Left colon (tissue), 2 donors: ENCODE results near the gene LGALS7. TPM values are rescaled to one million over a fixed set of nuclear protein-coding genes. Genes with fewer than 3 reads are reported as not detected.
"Not testable (repeated sequence)": the region's sequence is repeated elsewhere in the genome, so short reads cannot be mapped to it uniquely, and the experiment has no call there.

Source experiments
- ATAC-seq: fragments of 200-7000 bp; cut with Tn5 transposase; one replicate; pipeline ENCODE4 v1.9.1; 2020; ENCODE audit warnings: mild to moderate bottlenecking, moderate library complexity
- DNase-seq, 2 donors: peaks; one replicate each; pipeline ENCODE4 v3.0.0-alpha.2; 2020
- intact Hi-C, 2 donors: fragments of 100-400 bp; cut with DNase I in 1 of 2; cut with micrococcal nuclease in 1 of 2; formaldehyde crosslinking; loops; one replicate each; pipeline versions ENCODE4 v1.11.2 to v1.14.0; 2022; cut with DNase I, micrococcal nuclease
- total RNA-seq, 2 donors: library from RNA; stranded (reverse); fragmentation: NEBNext Ultra II Directional; extraction: Animal tissue kit (Norgen Biotek cat#: 25700); gene quantifications; one replicate each; pipeline ENCODE4 v1.2.1, GENCODE V29; 2021
- donor health status: DM: no; HTN: no; CAD: no.
- donor health status: DM: yes; HTN: yes; CAD: no.

LGALS7 gene
- total RNA-seq, 2 donors from 2014 or later: not detected

DNA sequence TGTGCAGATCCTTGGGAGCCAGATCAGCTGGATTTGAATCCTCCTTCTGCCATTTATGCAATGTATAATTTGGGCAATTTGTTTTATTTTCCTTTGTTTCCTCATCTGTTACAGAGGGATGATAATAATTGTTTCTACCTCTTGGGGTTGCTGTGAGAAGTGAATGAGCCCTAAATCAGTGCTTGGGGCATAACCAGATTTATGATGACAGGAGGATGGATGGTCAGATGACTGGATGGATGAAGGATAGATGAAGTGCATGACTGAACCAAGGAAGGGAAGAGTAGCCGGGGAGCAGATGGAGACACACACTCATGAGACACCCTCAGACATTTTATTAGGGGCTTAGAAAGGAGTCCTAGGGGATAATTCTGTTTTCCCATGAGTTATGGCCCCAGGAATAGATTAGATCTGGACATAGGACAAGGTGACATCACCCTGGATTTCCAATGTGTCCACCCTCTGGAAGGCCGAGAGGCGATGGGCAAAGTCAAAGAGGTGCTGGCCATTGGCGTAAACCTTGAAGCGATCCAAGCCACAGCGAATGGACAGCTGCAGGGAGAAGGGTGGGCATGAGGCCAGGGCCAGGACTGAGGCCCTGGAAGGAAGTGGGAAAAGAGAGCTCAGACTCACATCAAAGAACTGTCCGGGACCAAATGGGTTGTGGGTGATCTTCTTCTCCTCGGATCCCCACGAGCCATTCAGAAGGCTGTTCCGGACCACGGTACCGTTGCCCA lies 28.2 kb upstream of the LGALS7 start:
- ATAC-seq (peak; percentile 3), DNase-seq (peak in 1 of 2 donors; percentile 8)
- intact Hi-C loops: no loop called here

DNA sequence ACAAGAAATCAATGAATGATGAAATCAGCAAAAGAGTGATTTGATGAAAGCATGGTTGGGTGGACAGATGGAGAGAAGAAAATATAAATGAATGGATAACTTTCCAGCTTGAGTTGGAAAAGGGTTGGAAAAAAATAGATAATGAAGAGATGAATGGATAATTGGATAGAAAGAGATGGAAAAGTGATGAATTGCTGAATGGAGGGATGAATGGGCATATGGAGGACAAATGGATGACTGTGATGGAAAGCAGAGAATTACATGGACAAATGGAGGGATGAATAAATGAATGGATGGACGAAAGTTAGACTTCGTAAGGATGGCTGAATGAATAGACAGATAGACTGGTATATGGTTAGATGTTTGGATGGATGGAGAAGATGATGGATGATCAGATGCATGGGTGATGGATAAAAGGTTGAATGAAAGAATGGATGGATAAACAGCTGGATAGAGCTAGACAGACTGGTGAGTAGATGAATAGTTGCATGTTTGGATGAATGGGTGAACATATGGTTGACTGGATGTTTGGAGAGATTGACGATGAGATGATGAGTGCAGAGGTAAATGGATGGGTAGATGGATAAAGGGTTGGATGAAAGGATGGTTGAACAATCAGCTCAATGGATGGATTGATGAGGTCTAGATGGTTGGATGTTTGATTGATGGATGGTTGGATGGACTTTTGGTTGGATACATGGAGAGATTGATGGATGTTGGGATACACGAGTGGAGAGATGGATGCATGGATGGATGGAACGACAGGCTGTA lies 27.4 kb upstream of the LGALS7 start:
- ATAC-seq (peak; percentile 7), DNase-seq (no peak)
- intact Hi-C loops: no loop called here

DNA sequence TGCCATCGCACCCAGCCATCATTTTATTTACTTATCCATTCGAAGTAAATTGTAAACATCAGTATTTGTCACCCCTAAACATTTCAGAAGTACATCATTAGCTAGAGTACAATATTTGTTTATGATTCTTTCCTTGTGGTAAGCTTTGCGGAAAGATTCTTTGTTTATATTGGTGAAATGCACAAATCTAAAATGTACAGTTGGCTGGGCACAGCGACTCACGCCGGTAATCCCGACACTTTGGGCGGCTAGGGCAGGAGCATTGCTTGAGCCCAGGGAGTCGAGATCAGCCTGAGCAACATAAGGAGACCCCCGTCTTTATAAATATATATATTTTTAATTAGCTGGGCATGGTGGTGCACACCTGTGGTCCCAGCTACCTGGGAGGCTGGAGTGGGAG lies 25.8 kb upstream of the LGALS7 start:
- ATAC-seq: peak; percentile 0
- DNase-seq: no peak
- intact Hi-C loops: no loop called here

DNA sequence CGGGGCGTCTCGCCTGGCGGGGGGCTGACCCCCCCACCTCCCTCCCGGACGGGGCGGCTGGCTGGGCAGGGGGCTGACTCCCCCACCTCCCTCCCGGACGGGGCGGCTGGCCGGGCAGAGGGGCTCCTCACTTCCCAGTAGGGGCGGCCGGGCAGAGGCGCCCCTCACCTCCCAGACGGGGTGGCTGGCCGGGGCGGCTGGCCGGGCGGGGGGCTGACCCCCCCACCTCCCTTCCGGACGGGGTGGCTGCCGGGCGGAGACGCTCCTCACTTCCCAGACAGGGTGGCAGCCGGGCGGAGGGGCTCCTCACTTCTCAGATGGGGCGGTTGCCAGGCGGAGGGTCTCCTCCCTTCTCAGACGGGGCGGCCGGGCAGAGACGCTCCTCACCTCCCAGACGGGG lies 24.5 kb upstream of the LGALS7 start:
- ATAC-seq, DNase-seq, intact Hi-C loops: not testable (repeated sequence)

DNA sequence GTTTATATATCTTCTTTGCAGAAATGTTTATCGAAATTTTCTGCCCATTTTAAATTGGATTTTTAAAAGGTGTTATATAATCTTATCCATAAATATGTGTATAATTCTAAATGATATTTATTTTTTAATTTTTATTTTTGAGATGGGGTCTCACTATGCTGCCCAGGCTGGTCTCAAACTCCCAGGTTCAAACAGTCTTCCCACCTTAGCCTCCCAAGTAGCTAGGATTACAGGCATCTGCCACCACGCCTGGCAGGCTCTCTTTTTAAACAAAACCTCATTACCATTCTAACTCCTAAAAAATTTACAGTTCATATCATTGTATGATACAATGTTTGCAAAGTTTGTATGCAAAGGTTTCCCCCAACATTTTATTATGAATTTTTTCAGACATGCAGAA lies 22.8 kb upstream of the LGALS7 start:
- intact Hi-C loops: no loop called here
- ATAC-seq (no peak), DNase-seq (no peak)

DNA sequence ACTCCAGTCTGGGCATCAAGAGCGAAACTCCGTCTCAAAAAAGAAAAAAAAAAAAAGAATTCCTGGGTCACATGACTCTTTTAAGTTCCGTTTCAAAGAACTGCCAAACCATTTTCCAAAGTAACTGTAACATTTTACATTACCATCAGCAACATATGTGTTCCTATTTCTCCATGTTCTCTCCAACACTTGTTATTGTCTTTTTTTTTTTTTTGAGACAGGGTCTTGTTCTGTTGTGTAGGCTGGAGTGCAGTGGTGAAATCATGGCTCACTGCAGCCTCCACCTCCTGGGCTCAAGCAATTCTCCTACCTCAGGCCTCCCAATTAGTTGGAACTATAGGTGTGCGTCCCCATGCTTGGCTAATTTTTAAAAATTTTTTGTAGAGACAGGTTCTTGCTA lies 22.2 kb upstream of the LGALS7 start:
- intact Hi-C loops: no loop called here
- no peak for ATAC-seq
- no peak for DNase-seq

DNA sequence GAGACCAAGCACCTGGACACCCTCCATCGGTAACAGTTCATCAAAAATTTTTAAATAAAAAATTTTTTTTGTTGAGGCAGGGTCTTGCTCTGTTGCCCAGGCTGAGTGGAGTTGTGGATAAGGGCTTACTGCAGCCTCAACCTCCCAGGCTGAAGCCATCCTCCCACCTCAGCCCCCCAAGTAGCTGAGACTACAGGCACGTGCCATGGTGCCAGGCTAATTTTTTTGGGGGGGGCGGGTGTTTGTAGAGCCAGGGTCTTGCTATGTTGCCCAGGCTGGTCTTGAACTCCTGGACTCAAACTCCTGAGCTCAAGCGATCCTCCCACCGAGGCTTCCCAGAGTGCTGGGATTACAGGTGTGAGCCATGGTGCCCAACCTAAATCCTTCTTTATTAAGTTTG lies 20.4 kb upstream of the LGALS7 start:
- ATAC-seq: no peak
- intact Hi-C loops: no loop called here

DNA sequence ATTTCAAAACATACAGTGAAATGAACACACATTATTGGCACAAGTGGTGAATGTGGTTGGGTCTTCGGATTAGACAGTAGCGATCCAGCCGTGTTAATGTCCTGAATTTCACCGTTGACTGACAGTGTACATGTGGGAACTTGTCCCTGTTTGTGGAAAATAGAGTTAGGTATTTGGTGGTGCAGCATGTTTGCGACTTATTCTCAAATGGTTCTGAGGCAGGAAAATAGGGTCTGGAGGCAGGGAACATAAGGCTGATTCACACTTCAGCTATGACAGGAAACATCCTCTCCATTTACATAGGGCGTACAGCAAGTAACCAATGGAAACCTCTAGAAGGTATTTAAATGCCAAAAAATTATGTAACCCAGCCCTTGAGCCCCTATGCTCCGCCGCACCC lies 19.9 kb upstream of the LGALS7 start:
- intact Hi-C loops: no loop called here
- ATAC-seq: no peak

More for the DNA sequence above, 20.4 kb upstream of the LGALS7 start:
- DNase-seq: no peak

DNA sequence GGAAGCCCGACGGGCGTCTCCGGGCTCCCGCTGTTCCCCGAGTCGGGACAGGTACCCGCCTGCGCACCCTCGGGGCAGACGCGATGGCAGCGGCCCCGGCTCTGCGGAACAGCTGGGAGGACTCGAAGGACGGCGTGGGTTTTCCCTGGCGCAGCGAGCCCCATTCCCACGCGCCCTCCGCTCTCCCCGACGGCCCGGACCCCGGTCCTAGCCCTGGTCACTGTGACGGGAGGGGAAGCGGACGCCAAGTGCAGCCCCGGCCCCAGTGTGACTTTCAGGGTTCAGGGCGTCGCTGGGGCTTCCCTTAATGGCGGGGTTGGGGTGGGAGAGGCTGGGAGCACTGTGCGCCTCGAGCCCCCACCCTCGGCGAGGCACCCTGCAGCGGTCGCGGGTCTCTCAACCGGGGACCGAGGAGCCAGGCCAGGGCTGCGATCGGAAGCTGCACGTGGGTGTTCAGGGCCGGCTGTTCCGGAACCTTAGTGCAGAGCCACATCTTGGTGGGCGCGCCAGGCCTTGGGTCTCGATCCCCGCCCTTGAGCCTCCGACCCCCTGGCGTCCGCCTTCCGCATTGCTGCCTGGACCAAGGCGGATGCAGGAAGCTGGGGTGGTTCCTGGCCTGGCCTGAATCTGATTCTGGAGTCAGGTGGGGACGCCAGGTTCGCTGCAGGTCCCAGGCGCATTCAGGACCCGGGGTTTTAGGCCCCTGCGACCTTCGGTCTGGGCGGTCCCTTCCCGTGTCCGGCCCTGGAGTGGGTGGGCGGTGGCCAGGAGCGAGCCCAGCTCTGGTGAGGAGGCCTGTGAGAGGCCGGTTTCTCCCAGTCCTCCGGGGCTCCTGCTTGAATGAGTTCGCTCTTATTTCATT lies 19.2 kb upstream of the LGALS7 start:
- intact Hi-C loops: no loop called here
- ATAC-seq (peak; percentile 31), DNase-seq (peak; percentile 45 to 73)

More for the DNA sequence above, 19.9 kb upstream of the LGALS7 start:
- no peak for DNase-seq

DNA sequence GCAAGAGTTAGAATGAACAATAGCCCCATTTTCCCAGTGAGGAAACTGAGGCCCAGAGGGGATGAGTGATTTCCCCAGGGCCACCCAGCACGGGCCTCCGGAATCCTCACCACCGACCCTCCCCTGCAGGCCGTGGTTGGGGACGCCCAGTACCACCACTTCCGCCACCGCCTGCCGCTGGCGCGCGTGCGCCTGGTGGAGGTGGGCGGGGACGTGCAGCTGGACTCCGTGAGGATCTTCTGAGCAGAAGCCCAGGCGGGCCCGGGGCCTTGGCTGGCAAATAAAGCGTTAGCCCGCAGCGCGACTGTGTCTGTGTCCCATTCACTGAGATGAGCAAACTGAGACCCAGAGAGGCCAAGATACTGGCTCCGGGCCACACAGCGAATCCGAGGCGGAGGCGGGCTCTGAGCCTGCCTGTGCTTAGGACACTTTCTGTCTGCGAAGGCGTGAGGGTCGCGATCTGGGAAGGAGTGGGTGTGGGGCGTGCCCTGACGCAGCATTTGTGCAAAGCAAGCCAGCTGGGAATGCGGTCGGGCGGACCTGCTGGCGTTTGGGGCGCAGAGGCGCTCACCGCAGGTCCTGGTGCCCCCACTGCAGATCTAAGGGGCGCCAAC lies 18.2 kb upstream of the LGALS7 start:
- ATAC-seq: peak; percentile 80
- intact Hi-C loops, DNase-seq: not testable (repeated sequence)

DNA sequence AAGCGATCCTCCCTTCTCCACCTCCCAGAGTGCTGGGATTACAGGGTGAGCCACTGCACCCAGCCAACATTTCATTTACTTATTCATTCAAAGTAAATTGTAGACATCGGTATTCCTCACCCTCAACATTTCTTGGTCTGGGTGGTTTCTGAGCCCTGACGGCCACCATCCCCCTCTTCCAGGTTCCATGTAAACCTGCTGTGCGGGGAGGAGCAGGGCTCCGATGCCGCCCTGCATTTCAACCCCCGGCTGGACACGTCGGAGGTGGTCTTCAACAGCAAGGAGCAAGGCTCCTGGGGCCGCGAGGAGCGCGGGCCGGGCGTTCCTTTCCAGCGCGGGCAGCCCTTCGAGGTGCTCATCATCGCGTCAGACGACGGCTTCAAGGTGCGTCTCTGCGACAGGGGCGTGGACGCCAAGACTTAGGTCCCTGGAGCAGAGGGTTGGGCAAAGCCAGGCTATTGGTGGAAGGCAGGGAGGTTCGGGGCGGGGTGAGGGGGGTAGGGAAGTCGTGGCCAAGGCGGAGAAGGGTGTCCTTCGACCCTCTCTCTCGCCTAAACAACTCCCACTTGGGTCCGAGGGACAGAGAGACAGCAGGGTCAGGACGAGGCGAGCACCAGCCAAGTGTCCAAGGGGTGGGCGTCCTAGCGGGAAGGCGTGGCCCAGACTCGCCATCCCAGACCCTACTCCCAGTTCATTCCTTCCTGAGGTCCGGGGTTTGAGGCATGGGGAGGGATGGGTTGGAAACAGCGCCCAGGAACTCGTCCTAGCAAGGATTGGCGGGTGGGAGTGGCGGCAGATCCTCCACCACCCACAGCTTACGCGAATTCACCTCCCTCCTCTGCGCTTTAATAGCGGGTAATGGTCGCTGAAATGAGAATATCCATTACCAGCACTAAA lies 17.4 kb upstream of the LGALS7 start:
- intact Hi-C loops, DNase-seq: not testable (repeated sequence)
- peak; percentile 61 for ATAC-seq

DNA sequence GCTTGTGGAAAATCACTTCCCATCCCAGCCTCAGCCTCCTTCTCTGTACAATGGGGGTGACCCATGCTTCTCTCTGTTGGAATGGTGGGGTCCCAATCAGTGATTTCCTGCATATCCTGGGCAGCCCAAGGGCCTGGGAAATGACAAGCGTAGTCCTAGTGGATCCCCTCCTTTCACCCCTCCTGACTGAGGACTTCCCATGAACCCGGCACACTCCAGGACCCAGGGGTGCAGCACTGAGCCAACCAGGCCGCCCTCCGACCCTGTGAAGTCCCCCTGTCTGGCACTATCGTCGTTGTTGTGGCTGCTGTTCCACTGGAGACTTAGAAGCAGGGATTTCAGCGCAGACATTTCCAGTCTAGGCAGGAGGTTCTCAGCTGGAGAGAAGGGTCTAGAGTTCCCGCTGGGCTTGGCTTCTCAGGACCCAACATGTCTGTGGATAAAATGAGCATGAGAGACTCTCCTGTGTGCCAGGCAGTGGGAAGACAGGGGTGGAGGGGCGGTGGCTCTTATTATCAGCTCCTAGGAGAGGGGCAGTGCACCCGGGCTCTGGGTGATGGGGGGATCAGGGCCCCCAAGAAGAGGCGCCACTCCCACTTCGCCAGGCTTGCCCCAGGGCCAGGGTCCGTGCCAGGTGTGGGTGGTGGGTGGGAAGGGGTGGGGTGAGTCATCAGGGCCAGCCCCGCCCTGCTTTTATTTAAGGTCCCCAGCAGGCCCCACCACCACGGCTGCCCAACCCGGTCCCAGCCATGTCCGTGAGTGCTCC lies 15.3 kb upstream of the LGALS7 start, which contains the start of gene LGALS7B:
Gene LGALS7B, plus strand, starts transcription at position 723 of the 766 bp plus-strand sequence. Its CDS starts 27 bp downstream, at position 750.
- ATAC-seq (no peak), DNase-seq (no peak)
- intact Hi-C loops: no loop called here

DNA sequence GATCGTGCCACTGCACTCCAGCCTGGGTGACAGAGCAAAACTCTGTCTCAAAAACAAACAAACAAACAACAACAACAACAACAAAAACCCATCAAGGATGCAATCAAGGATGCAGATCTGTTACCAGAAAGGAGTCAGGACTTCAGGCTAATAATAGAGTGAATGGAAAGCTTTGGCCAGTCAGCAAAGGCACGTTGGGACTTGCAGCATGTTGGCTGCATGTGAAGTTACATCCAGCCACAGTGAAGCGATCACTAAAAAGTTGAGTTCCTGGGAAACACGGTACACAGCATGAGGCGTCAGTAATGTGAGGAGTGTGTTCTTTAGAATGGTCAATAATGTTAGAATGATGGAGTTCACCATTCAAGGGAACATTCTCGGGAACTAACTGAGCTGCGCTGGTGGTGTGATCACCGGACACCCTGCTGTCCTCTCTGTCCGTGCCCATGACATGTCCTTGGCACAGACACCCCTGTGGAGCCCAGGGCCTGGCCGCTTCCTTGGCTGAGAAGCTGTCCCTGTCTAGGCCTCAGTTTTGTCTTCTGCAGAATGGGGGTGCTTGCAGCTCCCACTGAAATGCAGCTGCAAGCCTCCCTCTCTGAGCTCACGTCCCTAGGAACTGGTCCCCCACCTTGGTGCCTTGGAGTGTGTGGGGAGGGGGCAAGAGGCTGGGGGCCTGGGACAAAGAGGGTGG lies 13.4 kb upstream of the LGALS7 start:
- intact Hi-C loops: no loop called here
- no peak for DNase-seq
- ATAC-seq: no peak

DNA sequence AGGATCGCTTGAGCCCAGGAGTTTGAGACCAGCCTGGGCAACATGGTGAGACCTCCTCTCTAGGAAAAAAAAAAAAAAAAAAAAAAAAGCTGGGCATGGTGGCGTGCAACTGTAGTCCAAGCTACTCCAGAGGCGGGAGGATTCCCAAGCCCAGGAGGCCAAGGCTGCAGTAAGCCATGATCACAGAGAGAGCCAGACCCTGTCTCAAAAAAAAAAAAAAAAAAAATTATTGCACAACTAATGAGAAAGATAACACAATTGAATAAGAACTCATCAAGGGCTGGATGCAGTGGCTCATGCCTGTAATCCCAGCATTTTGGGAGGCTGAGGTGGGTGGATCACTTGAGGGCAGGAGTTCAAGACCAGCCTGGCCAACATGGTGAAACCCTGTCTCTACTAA lies 12.7 kb upstream of the LGALS7 start:
- ATAC-seq, DNase-seq, intact Hi-C loops: not testable (repeated sequence)

DNA sequence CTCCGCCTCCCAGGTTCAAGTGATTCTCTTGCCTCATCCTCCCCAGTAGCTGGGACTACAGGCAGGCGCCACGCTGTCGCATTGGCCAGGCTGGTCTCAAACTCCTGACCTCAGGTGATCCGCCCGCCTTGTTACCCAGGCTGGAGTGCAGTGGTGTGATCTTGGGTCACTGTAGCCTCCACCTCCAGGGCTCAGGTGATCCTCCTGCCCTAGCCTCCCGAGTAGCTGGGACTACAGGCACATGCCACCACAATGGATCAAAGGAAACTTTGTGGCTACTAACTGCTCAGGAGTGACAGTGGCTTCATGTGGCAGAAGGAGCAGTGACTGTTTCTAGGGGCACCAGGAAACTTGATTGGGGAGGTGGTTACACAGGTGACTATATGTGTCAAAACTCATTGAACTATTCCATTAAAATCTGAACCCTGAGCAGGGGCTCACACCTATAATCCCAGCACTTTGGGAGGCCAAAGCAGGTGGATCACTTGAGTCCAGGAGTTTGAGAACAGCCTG lies 11.9 kb upstream of the LGALS7 start:
- ATAC-seq (no peak), DNase-seq (no peak)
- intact Hi-C loops: no loop called here

DNA sequence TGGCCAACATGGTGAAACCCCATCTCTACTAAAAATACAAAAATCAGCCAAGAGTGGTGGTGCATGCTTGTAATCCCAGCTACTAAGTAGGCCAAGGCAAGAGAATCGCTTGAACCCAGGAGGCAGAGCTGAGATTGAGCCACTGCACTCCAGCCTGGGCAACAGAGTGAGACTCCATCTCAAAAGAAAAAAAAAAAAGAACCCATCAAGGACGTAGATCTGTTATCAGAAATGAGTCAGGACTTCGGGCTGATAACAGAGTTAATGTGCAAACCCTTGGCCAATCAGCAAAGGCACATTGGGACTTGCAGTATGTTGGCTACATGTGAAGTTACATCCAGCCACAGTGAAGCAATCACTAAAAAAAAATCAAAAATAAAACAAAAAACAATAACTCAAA lies 10.9 kb upstream of the LGALS7 start:
- intact Hi-C loops: no loop called here
- ATAC-seq: peak; percentile 90
- DNase-seq: no peak
